Activated CD8-positive, alpha-beta T cell treated with anti-CD3 and anti-CD28 coated beads for 36 hours (primary cell): ENCODE data around the gene METRN. TPM values are rescaled to one million over a fixed set of nuclear protein-coding genes. Genes with fewer than 3 reads are reported as not detected.
"Not testable (repeated sequence)": the region's sequence is repeated elsewhere in the genome, so short reads cannot be mapped to it uniquely, and the experiment has no call there.

Experiments used
- ATAC-seq: fragments of 200-7000 bp; cut with Tn5 transposase; one replicate; pipeline ENCODE4 v1.10.0; 2021; ENCODE audit warnings: mild to moderate bottlenecking, moderate library complexity
- CTCF ChIA-PET: fragments of 350-600 bp; sonication (Branson Sonifier 250); formaldehyde crosslinking; loops from one replicate; lab custom pipeline; 2021; ENCODE audit warnings: antibody characterized with exemption; lab: Charles Lee
- POLR2A ChIA-PET: fragments of 350-600 bp; sonication (Branson Sonifier 250); formaldehyde crosslinking; loops from one replicate; lab custom pipeline; 2021; ENCODE audit warnings: antibody characterized with exemption; lab: Charles Lee
- DNase-seq: peaks from one replicate; pipeline ENCODE4 v3.0.0-alpha.2; 2020
- H3K27ac Mint-ChIP-seq: one replicate; pipeline ENCODE4 v1.8.0; 2021; ENCODE audit warnings: mild to moderate bottlenecking, mixed read lengths
- H3K27me3 Mint-ChIP-seq: one replicate; pipeline ENCODE4 v1.8.0; 2021; ENCODE audit warnings: mixed read lengths
- H3K36me3 Mint-ChIP-seq: one replicate; pipeline ENCODE4 v1.8.0; 2021; ENCODE audit warnings: low read depth, mixed read lengths
- H3K4me1 Mint-ChIP-seq: one replicate; pipeline ENCODE4 v1.8.0; 2021; ENCODE audit warnings: low read depth, mixed read lengths
- H3K4me3 Mint-ChIP-seq: one replicate; pipeline ENCODE4 v1.8.0; 2021; ENCODE audit warnings: mild to moderate bottlenecking, moderate library complexity, mixed read lengths
- H3K9me3 Mint-ChIP-seq: one replicate; pipeline ENCODE4 v1.8.0; 2021; ENCODE audit warnings: mixed read lengths
- intact Hi-C: fragments of 100-400 bp; cut with micrococcal nuclease; formaldehyde crosslinking; loops from one replicate; pipeline ENCODE4 v1.10.0; 2022
- total RNA-seq, 2 experiments: library from RNA; stranded (reverse); gene quantifications; one replicate each; pipeline ENCODE4 v1.2.3, GENCODE V29; 2021
- TF ChIP-seq, protein P1 (sequence below): fragments of 200-600 bp; IDR thresholded peaks from one replicate; pipeline ENCODE4 v1.8.0; 2022; ENCODE audit warnings: antibody characterized with exemption, mild to moderate bottlenecking

Gene METRN
- total RNA-seq, 2 experiments from 2014 or later, result 37.2 to 43.1 TPM

DNA sequence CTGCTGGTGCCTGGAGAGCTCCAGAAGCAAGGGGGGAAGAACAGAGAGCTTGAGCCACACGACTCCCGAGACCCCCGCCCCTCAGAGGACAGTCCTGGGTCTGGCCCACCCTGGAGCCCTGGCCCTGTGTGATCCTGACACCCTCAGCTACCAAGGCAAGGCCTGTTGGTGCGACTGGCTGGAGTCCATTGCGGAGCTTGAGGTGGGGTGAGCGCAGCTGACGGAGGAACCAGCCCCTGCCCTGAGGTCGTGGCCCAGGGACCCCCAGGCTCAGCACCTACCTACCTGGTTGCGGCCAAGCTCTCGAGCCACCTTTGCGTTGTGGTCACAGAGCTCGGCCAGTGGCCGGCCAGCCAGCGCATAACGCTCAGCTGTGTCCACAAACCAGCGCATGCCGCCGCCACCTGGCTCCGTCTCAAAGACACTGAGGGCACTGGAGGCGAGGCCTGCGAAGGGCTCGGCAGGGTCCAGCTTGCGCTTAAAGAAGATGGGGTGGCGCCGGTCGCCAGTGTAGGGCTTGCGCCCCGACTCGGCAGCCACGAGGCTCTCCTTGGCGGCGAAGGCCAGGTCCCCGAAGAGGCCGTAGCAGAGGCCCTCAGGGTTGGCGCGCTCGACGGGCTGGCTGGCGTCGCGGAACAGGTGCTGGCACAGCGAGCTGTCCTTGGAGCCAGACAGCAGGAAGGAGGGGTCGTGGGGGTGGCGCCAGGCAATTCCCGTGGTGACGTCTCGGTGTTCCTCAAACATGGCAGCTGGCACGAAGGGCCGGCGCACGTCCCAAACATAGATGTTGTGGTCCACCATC lies 28.3 kb upstream of the METRN start:
- H3K4me3 Mint-ChIP-seq, result no peak overlapping the region
- H3K36me3 Mint-ChIP-seq, result peaks cover 21% of the 10 kb centered on the region
- ChIA-PET CTCF (interaction anchor here (0.5 to 1.2 kb wide), 3 partner anchors 9 to 54 kb away, joined by 3 read pairs; partner anchors contain the start of genes CIAO3 and RHBDL1), POLR2A (interaction anchor here (1.1 to 1.3 kb wide), 2 partner anchors 20 to 39 kb away, joined by 3 read pairs; no protein-coding TSS in a partner anchor)
- no peaks in the 10 kb centered on the region for H3K27me3 Mint-ChIP-seq
- intact Hi-C loops, result no loop called here
- ATAC-seq (no peak), DNase-seq (no peak)
- TF ChIP-seq, protein P1, sequence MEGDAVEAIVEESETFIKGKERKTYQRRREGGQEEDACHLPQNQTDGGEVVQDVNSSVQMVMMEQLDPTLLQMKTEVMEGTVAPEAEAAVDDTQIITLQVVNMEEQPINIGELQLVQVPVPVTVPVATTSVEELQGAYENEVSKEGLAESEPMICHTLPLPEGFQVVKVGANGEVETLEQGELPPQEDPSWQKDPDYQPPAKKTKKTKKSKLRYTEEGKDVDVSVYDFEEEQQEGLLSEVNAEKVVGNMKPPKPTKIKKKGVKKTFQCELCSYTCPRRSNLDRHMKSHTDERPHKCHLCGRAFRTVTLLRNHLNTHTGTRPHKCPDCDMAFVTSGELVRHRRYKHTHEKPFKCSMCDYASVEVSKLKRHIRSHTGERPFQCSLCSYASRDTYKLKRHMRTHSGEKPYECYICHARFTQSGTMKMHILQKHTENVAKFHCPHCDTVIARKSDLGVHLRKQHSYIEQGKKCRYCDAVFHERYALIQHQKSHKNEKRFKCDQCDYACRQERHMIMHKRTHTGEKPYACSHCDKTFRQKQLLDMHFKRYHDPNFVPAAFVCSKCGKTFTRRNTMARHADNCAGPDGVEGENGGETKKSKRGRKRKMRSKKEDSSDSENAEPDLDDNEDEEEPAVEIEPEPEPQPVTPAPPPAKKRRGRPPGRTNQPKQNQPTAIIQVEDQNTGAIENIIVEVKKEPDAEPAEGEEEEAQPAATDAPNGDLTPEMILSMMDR, result no peak
- H3K4me1 Mint-ChIP-seq, result peaks cover 52% of the 10 kb centered on the region
- no peaks in the 10 kb centered on the region for H3K9me3 Mint-ChIP-seq
- H3K27ac Mint-ChIP-seq, result no peak overlapping the region

DNA sequence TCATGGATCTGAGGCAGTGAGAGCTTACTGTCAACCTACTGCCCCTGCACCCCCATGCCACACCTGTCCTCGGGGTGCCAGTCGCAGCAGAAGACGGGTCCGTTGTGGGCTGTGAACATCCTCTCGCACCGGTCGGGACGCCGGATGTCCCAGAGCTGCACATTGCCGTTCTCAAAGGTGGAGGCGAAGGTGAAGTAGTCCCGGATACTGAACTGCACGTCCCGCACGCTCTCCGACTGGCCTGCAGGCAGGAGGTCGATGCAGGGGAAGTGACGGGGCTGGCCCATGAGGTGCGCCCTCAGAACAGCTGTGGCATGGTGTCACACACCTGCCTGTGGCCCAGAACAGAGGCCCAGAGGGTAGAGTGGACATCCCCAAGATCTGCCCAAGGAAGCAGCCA lies 27.4 kb upstream of the METRN start:
- TF ChIP-seq, protein P1, result no peak
- ATAC-seq (no peak), DNase-seq (no peak)
- Mint-ChIP-seq H3K27ac (no peak overlapping the region), H3K36me3 (peaks cover 15% of the 10 kb centered on the region), H3K4me3 (no peak overlapping the region), H3K9me3 (no peaks in the 10 kb centered on the region), H3K27me3 (no peaks in the 10 kb centered on the region), H3K4me1 (peaks cover 45% of the 10 kb centered on the region)
- ChIA-PET CTCF (interaction anchor here (1.0 to 1.1 kb wide), 2 partner anchors 33 to 98 kb away, joined by 3 read pairs; no protein-coding TSS in a partner anchor), POLR2A (interaction anchor here (1.1 kb wide), 1 partner anchor 19 kb away, joined by 3 read pairs; no protein-coding TSS in a partner anchor)
- intact Hi-C loops, result no loop called here

DNA sequence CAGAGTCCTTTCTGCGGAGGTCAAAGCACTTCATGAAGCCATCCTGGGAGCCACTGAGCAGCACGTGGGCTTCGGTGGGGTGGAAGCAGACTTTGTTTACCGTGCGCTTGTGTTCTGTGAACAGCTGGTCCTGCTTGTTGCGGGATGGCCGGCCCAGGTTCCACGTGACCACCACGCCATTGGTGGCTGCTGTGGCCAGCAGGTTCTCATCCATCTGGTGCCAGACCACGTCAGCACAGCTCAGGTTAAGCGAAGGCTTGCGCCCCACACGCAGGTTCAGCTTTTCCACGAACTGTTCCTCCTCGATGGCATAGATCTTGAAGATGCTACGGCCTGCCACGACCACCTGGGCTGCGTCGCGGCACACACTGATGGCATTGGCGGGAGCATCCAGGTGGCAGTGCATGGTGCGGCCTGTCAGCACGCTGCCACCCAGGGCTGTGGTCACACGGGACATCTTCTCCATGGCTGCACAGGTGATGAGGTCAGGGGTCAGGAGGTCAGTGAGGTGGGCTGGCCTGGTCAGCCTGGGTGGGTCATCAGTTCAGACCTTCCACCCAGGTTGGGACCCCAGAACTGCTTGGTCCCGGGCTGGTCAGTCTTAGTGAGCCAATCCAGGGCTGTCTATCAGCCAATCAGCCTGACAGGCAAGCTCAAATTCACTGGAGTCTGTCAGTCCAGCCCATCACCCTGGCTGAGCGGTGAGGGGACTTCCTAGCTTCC lies 25.6 kb upstream of the METRN start:
- Mint-ChIP-seq H3K36me3 (peaks cover 6% of the 10 kb centered on the region), H3K4me1 (peaks cover 35% of the 10 kb centered on the region), H3K27ac (peak overlapping the region; percentile 81), H3K9me3 (no peaks in the 10 kb centered on the region), H3K4me3 (peak overlapping the region; percentile 86), H3K27me3 (no peaks in the 10 kb centered on the region)
- ATAC-seq (no peak), DNase-seq (no peak)
- intact Hi-C loops, result no loop called here
- TF ChIP-seq, protein P1, result no peak
- CTCF ChIA-PET, result interaction anchor here (1.0 to 1.2 kb wide), 4 partner anchors 21 to 96 kb away, joined by 3 read pairs; partner anchors contain the start of gene RHOT2
- POLR2A ChIA-PET, result interaction anchor here (0.9 to 3.3 kb wide), 9 partner anchors 8 to 98 kb away, joined by 3 to 16 read pairs (median 5); partner anchors contain the start of genes RHBDL1 and STUB1

DNA sequence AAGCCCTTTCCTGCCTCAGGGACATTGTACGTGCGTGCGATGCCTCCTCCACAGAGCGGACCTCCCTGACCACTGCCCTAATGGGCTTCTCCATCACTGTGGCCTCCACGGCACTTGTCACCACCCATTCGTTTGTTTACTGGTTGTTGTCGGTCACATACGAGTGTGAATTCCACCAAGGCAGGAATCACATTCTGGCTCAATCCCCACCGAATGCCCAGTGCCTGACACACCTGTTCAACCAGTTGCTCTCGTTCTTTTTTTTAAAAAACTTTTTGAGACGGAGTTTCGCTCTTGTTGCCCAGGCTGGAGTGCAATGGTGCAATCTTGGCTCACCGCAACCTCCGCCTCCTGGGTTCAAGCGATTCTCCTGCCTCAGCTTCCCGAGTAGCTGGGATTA lies 23.7 kb upstream of the METRN start:
- Mint-ChIP-seq H3K27ac (peak overlapping the region; percentile 81), H3K4me3 (peak overlapping the region; percentile 86)

DNA sequence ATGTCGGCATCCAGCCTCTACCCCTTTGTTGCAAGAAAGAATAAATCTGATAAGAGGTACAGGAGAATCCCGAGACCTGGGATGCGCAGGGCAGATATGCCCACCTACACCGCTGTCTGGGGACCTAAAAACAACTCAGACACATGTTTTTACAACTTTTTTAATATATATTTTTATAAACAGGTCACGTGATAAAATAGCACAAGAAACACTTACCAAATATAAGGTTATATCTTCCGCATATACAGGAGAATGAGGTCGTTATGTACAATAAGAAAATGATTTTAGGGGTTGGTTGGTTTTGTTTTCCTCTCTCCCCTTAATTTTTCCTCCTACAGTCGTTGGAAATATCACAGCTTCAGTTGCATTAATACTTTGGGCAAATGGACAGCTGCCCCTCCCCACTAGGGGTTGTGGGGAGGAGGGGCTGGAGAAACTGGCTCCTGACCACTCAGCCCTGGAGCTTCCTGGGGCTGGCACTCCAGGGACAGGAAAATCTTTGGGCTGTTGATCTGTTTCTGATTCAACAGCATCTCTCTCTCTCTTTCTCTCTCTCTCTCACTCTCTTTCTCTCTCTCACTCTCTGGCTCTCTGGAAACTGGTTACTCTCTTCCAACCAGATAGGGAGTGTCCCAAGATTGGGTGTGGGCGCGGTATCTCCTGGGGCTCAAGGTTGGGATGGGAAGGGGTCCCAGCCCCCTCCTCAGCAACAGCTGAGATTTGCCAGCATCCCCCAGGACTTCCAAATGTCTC lies 22.4 kb upstream of the METRN start:
- no peaks in the 10 kb centered on the region for H3K36me3 Mint-ChIP-seq
- no peak overlapping the region for H3K27ac Mint-ChIP-seq
- TF ChIP-seq, protein P1, result no peak
- CTCF ChIA-PET, result interaction anchor here (1.0 kb wide), 1 partner anchor 20 kb away, joined by 3 read pairs; no protein-coding TSS in a partner anchor
- H3K4me1 Mint-ChIP-seq, result peaks cover 31% of the 10 kb centered on the region
- intact Hi-C loops, result no loop called here
- no peaks in the 10 kb centered on the region for H3K9me3 Mint-ChIP-seq
- ATAC-seq, result no peak
- POLR2A ChIA-PET, result interaction anchor here (0.8 to 1.5 kb wide), 4 partner anchors 8 to 33 kb away, joined by 3 to 5 read pairs (median 4); partner anchors contain the start of genes CCDC78 and JMJD8
- DNase-seq, result no peak
- H3K27me3 Mint-ChIP-seq, result peaks cover 4% of the 10 kb centered on the region
- H3K4me3 Mint-ChIP-seq, result no peak overlapping the region

More for the DNA sequence above, 23.7 kb upstream of the METRN start:
- CTCF ChIA-PET, DNase-seq, H3K36me3 Mint-ChIP-seq, H3K27me3 Mint-ChIP-seq, ATAC-seq, intact Hi-C loops, POLR2A ChIA-PET, H3K9me3 Mint-ChIP-seq: not testable (repeated sequence)
- H3K4me1 Mint-ChIP-seq, result peaks cover 30% of the 10 kb centered on the region
